Lower leg skin (tissue), 4 donors: ENCODE measurements around the gene CHRNG. TPM values are rescaled to one million over a fixed set of nuclear protein-coding genes. Genes with fewer than 3 reads are reported as not detected.

Experiments
- DNase-seq, 2 donors: peaks; one replicate each; pipeline ENCODE4 v3.0.0-alpha.2; 2019; ENCODE audit warnings: low spot score in 2 of 2
- H3K4me3 ChIP-seq: fragments of 200-600 bp; sonication (generic); 2 replicates; pipeline ENCODE4 v1.5.1; 2017; ENCODE audit warnings: mild to moderate bottlenecking, low read depth; ENCODE audit not compliant: poor library complexity, severe bottlenecking
- POLR2A ChIP-seq, 2 donors: fragments of 450-650 bp; IDR thresholded peaks; one replicate each; pipeline ENCODE4 v1.6.1; 2016 to 2017; ENCODE audit warnings: antibody characterized with exemption in 2 of 2, mild to moderate bottlenecking in 1 of 2, moderate library complexity in 1 of 2
- WGBS, 2 donors: methylation state at CpG; one replicate each; pipeline ENCODE4 v1.1.5; 2018; 5-methylcytosine and 5-hydroxymethylcytosine counted together
- intact Hi-C: fragments of 100-400 bp; cut with DNase I; formaldehyde crosslinking; loops from one replicate; pipeline ENCODE4 v1.15.0; 2023; ENCODE audit warnings: low total_unique reads
- total RNA-seq, 4 donors: library from RNA; depleted of rRNA; stranded (reverse); fragments of >200 nt; gene quantifications; one replicate each; pipeline ENCODE4 v1.1.0, GENCODE V29; 2016
- TF ChIP-seq, protein P1 (sequence below), 3 donors: fragments of 450-650 bp; IDR thresholded peaks; one replicate each; pipeline ENCODE4 v1.5.1; 2016; ENCODE audit warnings: antibody characterized with exemption in 3 of 3, mild to moderate bottlenecking in 3 of 3, moderate library complexity in 2 of 3

CHRNG gene
- total RNA-seq, 4 donors from 2014 or later = not detected

DNA sequence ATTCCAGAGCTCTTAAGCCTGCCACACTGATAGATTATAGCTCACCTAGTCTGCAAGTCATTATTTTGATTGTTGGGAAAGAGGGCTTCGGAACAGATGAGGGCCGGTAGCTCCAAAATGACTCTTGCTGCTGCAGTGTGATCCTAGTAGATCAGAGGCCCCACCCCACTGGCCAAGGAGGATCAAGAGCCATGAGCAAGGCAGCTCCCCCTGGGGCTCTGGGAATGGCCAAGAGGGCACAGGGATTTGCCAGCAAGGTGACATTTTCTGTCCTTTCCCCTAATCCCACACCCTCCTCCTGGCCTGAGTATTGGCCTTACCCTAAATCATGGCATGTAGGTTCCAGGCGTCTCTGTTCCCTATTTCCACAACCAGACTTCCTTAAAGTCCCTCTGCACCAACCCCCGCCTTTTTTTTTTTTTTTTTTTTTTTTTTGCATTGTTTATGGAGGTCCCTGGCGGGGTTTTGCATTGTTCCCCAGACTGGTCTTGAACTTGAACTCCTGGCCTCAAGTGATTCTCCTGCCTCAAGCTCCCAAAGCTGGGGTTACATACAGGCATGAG lies 47.5 kb downstream of the CHRNG start:
- TF ChIP-seq, protein P1, sequence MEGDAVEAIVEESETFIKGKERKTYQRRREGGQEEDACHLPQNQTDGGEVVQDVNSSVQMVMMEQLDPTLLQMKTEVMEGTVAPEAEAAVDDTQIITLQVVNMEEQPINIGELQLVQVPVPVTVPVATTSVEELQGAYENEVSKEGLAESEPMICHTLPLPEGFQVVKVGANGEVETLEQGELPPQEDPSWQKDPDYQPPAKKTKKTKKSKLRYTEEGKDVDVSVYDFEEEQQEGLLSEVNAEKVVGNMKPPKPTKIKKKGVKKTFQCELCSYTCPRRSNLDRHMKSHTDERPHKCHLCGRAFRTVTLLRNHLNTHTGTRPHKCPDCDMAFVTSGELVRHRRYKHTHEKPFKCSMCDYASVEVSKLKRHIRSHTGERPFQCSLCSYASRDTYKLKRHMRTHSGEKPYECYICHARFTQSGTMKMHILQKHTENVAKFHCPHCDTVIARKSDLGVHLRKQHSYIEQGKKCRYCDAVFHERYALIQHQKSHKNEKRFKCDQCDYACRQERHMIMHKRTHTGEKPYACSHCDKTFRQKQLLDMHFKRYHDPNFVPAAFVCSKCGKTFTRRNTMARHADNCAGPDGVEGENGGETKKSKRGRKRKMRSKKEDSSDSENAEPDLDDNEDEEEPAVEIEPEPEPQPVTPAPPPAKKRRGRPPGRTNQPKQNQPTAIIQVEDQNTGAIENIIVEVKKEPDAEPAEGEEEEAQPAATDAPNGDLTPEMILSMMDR (IDR thresholded peaks at IDR 0.05) = no peak
- TF ChIP-seq POLR2A (IDR thresholded peaks at IDR 0.05) = no peak
- WGBS, 2 donors = 73 to 81% methylated on average over 5 of the region's 5 CpGs
- intact Hi-C loops = no loop called here
- no peak overlapping the region for H3K4me3 ChIP-seq
- no peak for DNase-seq

DNA sequence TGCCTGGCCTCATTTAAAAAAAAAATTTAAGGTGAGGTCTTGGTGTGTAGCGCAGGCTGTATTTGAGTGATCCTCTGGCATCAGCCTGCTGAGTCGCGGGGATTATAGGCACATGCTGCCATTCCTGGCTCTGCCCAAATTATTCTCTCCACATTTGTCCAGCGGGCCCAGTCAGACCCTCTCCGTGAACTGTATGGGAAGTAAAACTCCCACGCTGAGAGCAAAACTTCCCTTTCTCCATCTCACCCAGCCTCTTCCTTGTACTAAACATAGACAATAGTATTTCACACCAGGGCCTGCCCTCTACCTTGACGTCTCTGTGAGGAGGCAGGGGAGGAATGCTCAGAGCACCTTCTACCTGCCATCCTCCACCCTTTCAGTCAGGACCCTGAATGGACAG lies 48.0 kb downstream of the CHRNG start:
- H3K4me3 ChIP-seq = no peak overlapping the region
- DNase-seq = no peak
- intact Hi-C loops = no loop called here
- TF ChIP-seq POLR2A (IDR thresholded peaks at IDR 0.05) = no peak
- TF ChIP-seq, protein P1 (IDR thresholded peaks at IDR 0.05) = no peak
- 76 to 87% methylated on average over 7 of the region's 7 CpGs for whole genome bisulfite sequencing, 2 donors

DNA sequence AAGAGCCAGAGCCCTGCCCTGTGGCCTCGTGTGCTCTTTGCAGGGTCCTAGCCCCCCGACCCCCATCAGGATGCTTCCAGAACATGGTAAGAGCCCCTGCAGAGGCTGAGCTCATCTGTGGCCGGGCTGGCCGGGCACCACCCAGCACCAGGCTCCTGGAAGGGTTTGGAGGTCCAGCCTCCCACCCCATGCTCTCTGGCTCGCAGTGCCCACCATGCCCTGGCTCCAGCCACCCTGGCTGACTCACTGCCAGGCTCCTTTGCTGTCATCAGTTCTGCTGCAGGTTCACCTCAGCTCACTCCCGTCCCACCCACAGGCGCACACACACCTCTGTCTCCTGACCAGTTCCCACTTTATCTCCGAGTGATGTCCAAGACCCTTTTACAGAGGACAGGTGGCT lies 48.5 kb downstream of the CHRNG start:
- 86 to 89% methylated on average over 8 of the region's 8 CpGs for WGBS, 2 donors
- no peak for DNase-seq
- intact Hi-C loops = no loop called here
- H3K4me3 ChIP-seq = no peak overlapping the region
- no peak for TF ChIP-seq POLR2A (IDR thresholded peaks at IDR 0.05)
- TF ChIP-seq, protein P1 (IDR thresholded peaks at IDR 0.05) = no peak

DNA sequence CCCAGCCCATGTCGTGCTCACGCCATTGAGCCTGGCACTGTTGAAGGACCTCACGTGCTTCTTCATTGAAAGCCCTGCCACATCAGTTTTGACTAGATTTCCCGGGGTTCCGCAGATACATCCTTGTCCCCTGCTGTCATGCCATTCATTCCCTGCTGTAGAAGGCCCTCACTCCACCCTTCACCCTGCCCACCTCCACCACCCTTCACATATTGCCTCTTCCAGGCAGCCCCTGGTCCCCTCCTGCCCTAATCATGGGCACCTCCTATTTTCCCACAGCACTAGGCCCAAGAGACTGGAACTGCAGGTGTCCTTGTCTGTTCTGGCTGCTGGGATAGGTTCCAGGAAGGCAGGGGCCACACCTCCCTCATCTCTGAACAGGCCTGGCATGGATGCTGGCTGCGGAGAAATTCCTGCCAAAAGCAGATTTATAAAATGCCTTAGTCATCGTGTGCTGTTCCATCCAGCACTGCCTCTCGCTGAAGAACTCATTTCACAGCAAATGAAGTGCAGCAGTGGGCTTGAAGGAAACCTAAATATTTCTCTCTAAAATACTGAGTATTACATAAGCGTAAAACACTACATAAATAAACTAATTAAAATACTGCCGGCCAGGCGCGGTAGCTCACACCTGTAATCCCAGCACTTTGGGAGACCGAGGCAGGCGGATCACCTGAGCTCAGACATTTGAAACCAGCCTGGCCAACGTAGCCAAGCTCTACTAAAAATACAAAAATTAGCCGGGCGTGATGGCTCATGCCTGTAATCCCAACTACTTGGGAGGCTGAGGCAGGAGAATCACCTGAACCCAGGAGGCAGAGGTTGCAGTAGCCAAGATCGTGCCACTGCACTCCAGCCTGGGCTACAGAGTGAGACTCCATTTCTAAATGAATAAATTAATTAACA lies 49.4 kb downstream of the CHRNG start:
- peak in 1 of 2 donors; percentile 59 for DNase-seq
- intact Hi-C loops = no loop called here
- 42 to 55% methylated on average over 18 of the region's 18 CpGs for WGBS, 2 donors
- no peak for TF ChIP-seq POLR2A (IDR thresholded peaks at IDR 0.05)
- TF ChIP-seq, protein P1 (IDR thresholded peaks at IDR 0.05) = no peak
- H3K4me3 ChIP-seq = no peak overlapping the region

DNA sequence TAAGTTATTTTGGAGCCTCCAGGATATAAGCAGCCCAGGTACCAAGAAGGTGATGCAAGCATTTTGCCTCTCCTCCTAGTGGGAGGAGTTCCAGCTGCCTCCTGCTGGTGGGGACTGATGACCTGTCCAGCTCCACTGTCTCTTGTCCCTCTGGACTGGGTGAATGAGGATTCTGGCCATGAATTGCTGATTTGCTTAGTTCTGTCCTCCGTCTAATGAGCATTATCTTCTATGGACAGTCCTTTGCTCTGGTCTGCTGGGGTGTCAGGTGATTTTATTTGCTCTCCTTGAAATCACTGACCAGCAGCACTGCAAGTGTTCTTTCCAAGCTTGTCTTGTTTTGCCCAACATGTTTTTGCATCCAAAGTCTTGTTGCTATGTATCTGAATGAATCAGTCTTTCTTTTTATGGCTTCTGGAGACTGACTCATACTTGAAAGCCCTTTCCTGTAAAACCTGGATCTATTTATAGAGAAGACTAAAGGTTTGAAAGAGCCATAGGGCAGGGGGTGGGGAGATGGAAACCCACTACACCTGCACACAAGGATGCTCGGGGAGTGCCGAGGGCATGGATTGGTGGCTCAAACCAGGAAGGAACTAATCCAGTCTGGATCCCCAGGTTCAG lies 53.4 kb downstream of the CHRNG start:
- no peak for DNase-seq
- WGBS, 2 donors = 53 to 56% methylated on average over 3 of the region's 3 CpGs
- H3K4me3 ChIP-seq = no peak overlapping the region
- intact Hi-C loops = no loop called here
- no peak for TF ChIP-seq POLR2A (IDR thresholded peaks at IDR 0.05)
- TF ChIP-seq, protein P1 (IDR thresholded peaks at IDR 0.05) = no peak
